Retina (tissue), 1 donor: ENCODE data around the gene LYST.
"Not testable (repeated sequence)": the region's sequence is repeated elsewhere in the genome, so short reads cannot be mapped to it uniquely, and the experiment has no call there.

Experiments
- DNase-seq: peaks from one replicate; pipeline ENCODE4 v3.0.0-alpha.2; 2016

LYST gene

DNA sequence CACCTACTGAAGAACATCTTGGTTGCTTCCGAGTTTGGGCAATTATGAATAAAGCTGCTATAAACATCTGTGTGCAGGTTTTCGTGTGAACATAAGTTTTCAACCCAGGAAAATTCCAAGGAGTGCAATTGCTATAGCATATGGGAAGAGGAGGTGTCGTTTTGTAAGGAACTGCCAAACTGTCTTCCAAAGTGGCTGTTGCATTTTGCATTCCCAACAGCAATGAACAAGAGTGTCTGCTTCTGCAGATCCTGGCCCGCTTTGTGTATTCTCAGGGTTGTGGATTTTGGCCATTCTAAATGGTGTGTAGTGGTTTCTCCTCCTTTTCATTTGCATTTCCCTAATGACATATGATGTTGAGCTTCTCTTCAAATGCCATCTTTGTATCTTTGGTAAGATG is 240.9 kb downstream of the LYST start:
- no peak for DNase-seq

DNA sequence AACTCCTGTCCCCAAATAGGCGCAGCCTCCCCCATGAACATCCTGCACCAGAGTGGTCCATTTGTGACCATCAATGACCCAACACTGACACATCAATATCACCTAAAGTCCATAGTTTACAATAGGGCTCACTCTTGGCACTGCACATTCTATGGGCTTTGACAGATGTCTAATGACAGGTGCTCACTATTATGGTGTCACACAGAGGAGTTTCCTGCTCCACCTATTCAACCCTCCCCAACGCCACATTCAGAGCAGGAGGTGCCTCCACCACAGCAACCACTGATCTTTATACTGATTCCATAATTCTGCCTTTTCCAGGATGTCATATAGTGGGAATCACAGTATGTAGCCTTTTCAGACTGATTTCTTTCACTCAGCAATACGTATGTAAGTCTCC is 241.4 kb downstream of the LYST start:
- DNase-seq, result no peak

GRCh38 chr1:235624721-235625333 is 241.9 kb downstream of the LYST start:
- DNase-seq, result no peak

DNA sequence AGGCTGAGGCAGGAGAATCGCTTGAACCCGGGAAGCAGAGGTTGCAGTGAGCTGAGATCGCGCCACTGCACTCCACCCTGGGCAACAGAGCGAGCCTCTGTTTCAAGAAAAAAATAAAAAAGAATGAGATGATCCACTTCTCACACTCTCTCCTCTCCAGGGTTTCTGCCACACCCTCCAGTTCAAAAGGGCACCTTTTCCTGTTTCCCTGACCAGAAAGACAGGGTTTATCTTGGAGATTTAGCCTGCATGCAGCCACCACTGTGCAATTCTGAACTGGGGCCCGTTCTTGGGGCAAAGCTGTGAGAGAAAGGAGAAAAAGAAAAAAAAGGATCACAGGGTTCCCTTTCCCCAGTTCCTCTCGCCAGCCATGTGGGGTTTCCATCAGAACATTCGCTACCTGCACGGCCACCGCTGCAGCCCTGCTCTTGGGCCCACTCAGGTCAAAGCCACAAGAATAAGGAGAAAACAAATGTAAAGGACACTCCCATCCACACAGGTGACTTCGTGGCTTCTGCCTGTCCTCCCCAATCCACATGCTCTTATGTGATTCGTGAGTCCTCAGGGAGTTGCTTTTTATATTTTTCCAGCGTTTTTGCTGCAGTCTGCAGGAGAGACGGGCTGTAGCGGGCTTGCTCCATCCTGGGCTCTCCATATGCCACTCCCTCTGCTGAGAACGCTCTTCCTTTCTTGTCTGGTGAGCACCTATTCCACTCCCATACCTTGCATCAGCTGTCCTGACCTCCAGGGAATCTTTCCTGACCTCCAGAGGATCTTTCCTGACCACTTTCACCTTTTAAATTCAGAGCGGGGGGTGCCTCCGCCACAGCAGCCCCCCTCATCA is 243.5 kb downstream of the LYST start:
- DNase-seq, result no peak

GRCh38 chr1:235619149-235619548 is 247.6 kb downstream of the LYST start:
- not testable (repeated sequence) for DNase-seq

DNA sequence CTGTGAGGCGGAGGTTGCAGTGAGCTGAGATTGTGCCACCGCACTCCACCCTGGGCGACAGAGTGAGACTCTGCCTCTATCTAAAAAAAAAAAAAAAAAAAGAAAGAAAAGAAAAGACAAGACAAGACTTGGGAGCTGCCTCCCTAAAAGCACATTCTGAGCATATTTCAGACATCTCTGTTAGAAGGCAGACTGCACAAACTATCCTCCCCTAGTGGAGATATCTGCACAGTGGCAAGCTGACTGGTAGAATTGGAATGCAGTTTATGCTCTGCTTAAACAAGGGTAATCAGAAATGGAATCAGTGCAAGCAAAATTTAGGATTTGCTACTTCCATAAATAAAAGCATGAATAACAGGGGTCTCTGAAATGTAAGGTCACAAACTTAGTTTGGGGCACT is 248.9 kb downstream of the LYST start:
- DNase-seq, result no peak

DNA sequence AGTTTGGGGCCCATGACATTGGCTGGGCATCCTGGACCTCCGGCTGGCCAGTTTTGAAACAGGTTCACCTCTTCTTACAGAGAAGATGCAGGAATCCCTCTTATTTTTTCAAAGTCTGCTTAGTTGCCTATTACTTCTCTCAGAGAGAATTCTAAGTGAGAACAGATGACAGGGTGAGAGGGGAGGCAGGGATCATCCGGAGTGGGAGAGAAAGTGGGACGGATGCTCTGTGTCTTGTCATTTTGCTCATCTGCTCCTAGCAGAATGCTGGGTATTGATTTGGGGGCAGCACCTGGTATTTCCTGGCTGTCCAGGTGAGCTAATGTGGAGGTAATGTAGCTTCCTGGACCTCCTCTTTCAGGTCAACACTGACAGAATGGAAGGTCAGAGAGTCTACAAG is 249.6 kb downstream of the LYST start:
- DNase-seq, result no peak

DNA sequence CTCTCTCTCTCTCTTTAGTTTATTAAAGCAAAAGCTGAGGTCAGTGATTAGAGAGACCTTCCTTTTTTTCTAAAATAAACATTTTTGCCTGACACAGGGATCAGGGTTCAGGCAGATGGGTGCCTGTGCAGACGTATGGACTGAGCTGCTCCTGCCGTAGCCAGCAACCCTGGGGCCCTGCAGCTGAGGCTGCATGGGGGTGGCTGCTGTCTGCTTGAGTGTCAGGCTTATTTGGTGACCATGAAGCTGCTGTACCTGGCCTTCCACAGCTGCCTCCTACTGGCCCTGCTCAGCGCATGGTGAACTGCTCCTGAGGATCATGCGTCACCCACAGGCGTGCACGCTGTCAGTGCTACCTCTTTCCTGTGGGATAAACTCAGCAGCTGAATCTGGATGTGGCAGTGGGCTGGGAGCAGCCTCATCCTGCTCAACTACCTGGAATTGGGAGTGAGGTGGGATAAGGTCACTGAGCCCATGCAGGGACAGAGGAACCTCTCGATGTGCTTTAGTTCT is 252.2 kb downstream of the LYST start:
- DNase-seq, result no peak

- no peak for DNase-seq
Observed at GRCh38 chr1:235613602-235614001, 253.1 kb downstream of the LYST start.

DNA sequence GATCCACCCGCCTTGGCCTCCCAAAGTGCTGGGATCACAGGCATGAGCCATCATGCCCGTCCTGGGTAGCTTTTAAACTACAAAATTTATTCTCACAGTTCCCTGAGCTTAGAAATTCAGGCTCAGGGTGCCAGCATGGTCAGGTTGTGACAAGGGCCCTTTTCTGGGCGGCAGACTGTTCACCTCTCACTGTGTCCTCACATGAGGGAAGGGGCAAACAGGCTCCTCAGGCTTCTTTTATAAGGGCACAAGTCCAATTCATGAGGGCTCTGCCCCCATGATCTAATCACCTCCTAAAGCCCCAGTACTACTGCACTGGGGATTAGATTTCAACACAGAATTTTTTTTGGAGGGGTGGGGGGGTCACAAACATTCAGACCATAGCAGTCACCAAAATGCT is 253.9 kb downstream of the LYST start:
- DNase-seq, result no peak
